HL-60 (cell line): ENCODE measurements around the gene NEU4.

Experiments used
- GABPA ChIP-seq: IDR thresholded peaks from 2 replicates; pipeline ENCODE4 v1.6.1; 2012; ENCODE audit warnings: low read depth
- POLR2AphosphoS5 ChIP-seq: IDR thresholded peaks from 2 replicates; pipeline ENCODE4 v1.6.1; 2012; ENCODE audit warnings: low read depth
- SPI1 ChIP-seq: IDR thresholded peaks from 2 replicates; pipeline ENCODE4 v1.6.1; 2012; ENCODE audit warnings: low read depth, mild to moderate bottlenecking, borderline replicate concordance
- TF ChIP-seq, protein P1 (sequence below): IDR thresholded peaks from one replicate; pipeline ENCODE4 v1.5.1; 2011; ENCODE audit warnings: low read length, control low read depth, inconsistent platforms; ENCODE audit not compliant: insufficient read depth
- TF ChIP-seq, protein P2 (sequence below): IDR thresholded peaks from 2 replicates; pipeline ENCODE4 v1.6.1; 2012; ENCODE audit warnings: low read depth; ENCODE audit not compliant: insufficient replicate concordance

DNA sequence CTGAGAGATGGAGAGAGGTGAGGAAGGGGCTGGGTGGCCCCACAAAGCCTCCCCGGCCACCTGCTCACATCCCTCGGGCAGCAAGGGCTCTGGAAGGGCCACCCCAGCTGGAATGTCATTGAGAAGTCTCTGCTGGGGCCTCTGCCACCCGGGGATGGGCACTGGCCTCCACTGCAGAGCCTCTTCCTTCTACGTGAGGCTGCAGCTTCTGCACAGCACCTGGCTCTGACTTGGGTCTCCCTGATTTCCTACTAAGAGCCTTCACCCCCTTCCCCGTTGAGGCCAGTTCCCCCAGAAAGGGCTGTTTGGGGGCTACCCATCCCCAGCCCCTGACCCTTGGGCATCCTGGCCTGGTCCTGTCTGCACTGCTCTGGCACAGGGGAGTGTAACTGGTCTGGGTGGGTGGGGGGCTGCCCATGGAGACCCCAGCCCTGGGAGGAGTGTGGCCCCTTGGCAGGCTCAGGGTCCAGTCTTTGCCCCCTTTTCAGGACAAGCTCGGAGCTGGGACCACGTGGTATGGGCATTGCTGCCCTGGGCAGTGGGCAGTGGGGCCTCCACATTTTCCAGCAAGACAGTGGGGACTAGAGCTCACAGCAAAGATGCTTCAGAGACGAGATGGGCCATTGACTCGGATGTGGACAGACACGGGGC, 44.1 kb downstream of the NEU4 start:
- TF ChIP-seq, protein P1, sequence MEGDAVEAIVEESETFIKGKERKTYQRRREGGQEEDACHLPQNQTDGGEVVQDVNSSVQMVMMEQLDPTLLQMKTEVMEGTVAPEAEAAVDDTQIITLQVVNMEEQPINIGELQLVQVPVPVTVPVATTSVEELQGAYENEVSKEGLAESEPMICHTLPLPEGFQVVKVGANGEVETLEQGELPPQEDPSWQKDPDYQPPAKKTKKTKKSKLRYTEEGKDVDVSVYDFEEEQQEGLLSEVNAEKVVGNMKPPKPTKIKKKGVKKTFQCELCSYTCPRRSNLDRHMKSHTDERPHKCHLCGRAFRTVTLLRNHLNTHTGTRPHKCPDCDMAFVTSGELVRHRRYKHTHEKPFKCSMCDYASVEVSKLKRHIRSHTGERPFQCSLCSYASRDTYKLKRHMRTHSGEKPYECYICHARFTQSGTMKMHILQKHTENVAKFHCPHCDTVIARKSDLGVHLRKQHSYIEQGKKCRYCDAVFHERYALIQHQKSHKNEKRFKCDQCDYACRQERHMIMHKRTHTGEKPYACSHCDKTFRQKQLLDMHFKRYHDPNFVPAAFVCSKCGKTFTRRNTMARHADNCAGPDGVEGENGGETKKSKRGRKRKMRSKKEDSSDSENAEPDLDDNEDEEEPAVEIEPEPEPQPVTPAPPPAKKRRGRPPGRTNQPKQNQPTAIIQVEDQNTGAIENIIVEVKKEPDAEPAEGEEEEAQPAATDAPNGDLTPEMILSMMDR = no peak
- TF ChIP-seq POLR2AphosphoS5 (no peak), GABPA (no peak), SPI1 (no peak)
- TF ChIP-seq, protein P2, sequence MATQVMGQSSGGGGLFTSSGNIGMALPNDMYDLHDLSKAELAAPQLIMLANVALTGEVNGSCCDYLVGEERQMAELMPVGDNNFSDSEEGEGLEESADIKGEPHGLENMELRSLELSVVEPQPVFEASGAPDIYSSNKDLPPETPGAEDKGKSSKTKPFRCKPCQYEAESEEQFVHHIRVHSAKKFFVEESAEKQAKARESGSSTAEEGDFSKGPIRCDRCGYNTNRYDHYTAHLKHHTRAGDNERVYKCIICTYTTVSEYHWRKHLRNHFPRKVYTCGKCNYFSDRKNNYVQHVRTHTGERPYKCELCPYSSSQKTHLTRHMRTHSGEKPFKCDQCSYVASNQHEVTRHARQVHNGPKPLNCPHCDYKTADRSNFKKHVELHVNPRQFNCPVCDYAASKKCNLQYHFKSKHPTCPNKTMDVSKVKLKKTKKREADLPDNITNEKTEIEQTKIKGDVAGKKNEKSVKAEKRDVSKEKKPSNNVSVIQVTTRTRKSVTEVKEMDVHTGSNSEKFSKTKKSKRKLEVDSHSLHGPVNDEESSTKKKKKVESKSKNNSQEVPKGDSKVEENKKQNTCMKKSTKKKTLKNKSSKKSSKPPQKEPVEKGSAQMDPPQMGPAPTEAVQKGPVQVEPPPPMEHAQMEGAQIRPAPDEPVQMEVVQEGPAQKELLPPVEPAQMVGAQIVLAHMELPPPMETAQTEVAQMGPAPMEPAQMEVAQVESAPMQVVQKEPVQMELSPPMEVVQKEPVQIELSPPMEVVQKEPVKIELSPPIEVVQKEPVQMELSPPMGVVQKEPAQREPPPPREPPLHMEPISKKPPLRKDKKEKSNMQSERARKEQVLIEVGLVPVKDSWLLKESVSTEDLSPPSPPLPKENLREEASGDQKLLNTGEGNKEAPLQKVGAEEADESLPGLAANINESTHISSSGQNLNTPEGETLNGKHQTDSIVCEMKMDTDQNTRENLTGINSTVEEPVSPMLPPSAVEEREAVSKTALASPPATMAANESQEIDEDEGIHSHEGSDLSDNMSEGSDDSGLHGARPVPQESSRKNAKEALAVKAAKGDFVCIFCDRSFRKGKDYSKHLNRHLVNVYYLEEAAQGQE = no peak
